SH-SY5Y (cell line): ENCODE data around the gene UBL7.

Experiments used
- GATA2 ChIP-seq: IDR thresholded peaks from 2 replicates; pipeline ENCODE4 v1.6.1; 2011; ENCODE audit warnings: mild to moderate bottlenecking, low read depth, low read length
- GATA3 ChIP-seq: IDR thresholded peaks from 2 replicates; pipeline ENCODE4 v1.6.1; 2011; ENCODE audit warnings: low read depth, mild to moderate bottlenecking, low read length, moderate library complexity

DNA sequence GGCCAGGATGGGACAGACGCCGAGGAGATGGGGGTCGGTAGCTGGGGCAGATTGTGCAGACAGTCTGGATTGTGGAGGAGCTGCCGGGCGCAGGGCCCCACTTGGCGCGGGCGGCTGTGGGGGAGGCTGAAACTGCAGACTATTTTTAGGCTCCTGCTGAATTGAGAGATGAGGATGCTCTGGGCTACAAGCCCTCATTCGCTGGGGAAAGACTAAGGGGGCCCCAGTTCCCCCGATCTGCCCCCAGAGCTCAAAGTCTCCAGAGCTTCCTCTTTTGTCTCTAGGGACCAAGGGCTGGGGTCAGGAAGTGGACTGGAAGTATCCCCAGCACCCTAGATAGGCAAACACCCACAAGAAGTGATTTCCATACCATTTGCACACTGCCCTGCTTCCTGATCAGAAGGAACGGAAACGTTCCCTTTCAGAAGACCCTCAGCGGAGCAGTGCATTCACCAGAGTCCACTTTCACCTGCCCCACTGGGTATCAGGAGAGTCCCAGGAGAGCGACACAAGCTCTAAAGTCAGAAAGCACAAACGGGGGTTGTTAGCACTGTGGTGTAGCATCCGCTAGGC is 56.9 kb downstream of the UBL7 start:
- no peak for TF ChIP-seq GATA2
- TF ChIP-seq GATA3 = no peak
